AG08395 (cell line): ENCODE measurements around the gene GH1.
"Not testable (repeated sequence)": the region's sequence is repeated elsewhere in the genome, so short reads cannot be mapped to it uniquely, and the experiment has no call there.

ENCODE experiments used
- DNase-seq: peaks from one replicate; pipeline ENCODE4 v3.0.0; 2012; ENCODE audit warnings: mixed read lengths, low spot score

The GH1 gene

DNA sequence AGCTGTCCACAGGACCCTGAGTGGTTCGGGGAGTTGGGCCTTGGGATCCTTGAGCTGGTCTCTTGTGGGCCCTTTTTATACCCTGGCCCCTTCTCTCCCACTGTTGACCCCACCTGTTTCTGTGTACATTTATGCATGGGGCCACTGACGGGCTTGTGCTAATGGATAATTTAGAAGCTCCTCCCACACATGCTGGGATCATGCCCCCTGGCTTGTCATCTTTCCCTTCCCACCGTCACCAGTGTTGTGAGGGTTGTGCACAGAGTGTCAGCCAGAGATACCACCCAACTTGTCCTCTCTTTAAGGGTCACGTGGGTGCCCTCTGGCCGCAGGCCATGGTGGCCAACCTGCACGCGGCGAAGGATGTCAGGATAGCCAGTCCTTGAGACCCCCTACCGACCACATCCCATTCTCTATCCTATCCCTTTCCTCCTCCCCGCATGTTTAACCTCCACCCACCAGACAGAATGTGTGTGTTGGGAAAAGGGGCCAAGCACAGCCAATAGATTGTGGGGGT lies at the start of gene GH1:
TSS of gene GH1 (minus strand) at position 51 of the 517 bp plus-strand sequence. CDS start 63 bp downstream, outside the sequence.
- DNase-seq, result not testable (repeated sequence)

DNA sequence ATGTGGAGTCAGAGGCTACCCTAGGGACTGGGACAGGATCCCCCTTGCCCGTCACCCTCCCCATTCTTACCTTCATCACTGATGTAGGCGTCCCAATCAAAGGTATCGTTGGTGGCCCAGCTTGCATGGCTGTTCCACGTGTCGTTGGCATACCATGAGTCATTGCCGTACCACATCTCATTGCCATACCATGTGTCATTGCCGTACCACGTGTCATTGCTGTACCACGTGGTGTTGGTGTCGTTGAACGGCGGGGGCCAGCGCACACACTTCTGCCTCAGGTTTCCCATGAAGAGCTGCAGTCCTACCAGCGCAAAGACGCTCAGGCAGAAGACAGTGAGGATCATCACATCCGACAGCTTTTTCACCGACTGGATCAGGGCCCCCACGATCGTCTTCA lies 49.3 kb upstream of the GH1 start:
- DNase-seq, result no peak

DNA sequence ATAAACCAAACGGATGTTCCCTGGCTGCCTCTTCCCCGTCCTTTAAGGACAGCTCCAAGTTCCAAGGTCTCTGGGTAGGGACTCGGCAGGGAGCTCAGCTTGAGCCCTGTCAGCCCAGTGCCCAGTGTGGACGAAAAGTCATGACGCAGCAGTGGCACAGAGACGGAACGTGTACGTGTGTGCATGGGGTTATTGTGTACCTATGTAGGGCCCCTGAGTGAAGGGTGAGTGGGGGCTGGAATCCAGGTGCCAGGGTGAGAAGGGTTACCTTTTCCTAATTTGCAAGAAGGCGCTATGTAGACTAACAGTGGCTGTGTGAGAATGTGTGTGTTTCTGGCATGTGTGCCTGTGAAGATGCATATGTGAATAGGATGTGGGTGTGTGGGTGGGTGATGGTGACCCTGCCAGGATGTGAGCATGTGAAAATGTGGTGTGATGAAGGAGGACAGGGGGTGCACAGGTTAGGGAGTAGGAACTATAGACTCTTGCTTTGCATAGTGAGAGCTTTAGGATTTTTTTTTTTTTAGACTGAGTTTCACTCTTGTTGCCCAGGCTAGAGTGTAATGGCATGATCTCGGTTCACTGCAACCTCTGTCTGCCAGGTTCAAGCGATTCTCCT lies 48.1 kb upstream of the GH1 start:
- no peak for DNase-seq

DNA sequence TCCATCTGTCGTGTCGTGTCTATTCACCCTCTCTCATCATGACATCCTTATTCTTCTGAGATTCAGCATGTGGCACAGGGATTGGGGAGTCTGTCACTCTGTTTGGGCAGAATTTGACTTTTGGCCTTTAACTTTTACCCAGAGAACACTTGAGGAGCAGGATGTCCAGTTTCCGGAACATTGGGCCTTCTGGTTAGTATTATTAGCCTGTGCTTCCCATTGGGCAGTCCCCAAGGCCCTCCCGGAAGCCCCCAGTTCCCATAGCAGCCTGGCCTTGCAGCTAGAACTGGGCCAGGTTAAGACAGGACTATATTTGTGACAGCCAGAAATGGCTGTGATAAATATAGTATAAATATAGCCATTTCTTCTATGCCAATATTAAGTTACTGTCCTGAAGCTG lies 44.5 kb upstream of the GH1 start:
- DNase-seq, result no peak

DNA sequence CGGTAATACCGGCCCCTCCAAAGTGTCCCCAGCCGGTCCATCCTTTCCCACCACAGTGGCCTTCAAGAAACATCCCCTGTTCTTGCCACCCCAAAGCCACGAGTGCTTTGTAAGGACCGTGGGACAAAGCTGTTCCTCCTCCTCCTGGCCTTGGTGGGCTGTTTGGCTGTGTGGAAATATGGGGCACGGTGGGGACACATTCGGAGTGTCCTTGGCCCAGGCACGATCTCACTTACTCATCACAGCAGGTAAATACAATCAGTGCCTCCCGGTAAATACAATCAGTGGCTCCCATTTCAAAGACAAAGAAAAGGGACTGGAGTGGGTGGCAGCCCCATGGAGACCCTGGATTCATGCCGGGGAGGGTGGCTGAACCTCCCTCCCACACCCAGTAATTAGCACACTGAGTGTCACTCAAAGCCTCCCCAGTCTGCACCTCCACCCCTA lies 43.7 kb upstream of the GH1 start:
- no peak for DNase-seq

DNA sequence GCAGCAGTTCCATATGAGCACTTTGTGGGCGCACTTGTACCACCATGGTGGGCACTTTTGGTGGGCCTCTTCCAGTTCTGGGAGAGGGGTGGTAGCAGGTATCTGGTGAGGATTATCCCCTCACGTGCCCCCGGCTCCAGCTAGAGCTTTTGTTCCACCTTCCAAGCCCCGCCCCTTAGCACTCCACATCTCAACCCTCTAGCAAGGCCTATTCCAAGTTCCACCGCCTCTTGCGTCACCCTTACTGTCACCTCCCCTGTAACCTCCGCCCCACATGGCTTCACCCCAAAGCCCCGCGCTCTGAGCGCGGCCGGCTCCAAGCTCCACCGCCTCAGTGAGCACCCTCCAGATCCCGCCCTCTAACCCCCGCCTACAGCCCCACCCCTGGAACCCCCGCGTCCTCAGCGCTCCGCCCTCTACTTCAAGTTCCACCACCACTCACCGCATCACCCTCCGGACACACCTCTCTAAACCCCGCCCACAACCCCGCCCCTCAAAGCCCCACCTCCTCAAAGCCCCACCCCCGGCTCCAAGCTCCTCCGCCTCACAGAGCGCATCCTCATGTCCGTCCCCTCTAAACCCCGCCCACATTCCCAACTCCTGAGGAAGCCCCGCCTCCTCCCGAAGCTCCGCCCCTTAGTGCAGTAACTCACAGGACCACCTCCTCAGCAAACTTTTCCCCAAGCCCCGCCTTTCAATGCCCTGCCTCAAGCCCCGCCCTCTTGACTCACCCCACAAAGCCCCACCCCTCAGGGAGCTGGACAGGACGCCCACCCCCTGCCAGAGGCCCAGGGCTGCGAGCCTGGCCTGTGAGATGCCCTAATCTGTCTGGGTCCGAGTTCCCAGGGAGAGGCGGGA lies 42.9 kb upstream of the GH1 start:
- peak; percentile 71 for DNase-seq

DNA sequence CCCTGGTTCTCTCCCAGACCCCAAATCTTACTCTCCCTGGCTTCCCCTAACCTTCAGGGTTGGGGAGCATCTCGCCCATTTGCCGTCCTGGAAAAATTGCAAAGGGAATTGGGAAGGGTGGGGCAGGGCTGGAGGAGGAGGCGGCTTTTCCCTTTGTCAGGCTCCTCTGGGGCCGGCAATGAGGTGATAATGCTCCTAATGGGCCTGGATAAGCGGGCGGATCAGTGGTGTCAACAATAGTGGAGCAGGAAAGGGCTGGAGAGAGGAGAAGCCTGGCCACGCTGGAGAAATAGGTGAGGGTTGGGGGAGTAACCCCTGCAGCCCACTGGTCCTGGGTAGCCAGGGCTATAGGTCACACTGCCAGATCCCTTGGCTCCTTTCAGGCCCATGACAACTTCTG lies 41.8 kb upstream of the GH1 start:
- DNase-seq, result no peak

DNA sequence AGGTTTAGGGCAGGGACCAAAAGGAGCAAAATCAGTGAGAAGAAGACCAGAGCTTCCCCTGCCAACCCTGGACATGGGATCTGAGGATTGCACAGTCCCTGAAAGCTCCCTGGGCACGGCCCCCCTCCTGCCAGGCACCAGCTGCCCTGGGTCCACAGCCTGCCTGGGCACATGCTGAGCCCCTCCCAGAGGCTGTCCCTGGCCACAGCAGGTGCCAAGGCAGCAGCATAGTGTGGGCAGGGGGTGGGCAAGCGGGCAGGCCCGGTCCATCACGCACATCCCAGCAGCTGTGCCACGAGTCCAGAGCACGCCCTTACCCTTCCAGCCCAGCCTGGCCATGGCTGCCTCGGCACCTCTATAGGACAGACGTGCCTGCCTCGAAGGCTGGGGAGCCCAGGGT lies 41.4 kb upstream of the GH1 start:
- no peak for DNase-seq

DNA sequence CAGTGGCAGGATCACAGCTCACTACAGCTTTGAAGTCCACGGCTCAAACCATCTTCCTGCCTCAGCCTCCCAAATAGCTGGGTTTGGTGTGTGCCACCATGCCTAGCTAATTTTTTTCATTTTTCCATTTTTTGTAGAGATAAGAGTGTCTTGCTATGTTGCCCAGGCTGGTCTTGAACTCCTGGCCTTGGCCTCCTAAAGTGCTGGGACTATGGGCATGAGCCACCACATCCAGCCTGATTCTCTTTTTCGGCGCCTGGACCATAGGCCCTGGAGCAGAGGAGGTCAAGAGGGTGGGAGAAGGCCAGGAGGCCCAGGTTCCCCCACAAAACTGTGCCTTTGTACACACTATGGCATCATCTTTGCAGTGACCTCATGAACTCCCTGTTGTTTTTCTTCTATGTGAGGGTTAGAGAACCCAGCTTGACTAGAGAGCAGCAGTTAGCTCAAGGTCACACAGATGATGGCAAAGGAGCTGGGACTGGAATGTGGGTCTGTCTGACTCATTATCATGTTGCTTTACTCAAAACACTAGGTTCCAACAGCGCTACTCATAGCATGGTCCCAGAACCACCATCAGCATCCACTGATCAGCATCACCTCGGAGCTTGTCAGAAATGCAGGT lies 37.8 kb upstream of the GH1 start:
- peak; percentile 31 for DNase-seq

DNA sequence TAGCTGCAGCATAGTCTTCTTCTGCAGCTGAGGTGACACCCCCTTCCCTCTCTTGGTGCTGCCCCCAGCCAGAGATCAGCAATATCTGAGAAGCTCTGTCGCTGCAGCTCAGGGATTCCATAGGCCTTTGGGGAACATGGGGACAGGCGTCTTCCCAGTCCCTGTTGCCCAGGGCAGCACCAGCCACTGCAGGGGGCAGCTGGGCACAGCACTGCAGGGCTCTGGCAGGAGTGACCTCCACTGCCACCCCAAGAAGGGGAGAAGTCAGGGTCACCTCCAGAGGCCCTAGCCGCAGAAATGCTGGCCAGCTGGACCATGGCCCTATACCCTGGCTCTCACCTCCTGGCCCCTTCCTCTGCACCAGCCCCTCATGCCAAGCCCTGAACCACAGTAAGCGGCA lies 37.2 kb upstream of the GH1 start:
- DNase-seq, result no peak

DNA sequence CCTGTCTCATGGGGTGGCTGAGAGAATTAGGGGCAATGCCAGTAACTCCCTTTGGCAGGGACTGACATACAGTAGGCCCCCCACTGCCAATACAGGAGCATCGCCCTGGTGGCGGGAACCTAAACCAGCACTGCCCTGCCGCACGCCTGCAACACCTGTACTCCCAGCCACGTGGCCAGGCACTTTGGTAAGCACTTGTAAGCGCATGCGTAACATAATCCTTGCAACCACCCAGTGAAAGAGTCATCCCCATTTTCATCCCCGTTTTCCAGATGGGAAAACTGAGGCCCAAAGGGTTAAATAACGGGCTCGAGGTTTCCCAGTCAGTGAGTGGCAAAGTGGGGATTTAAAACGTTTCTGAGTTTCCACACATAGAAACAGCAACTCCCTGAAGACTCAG lies 36.6 kb upstream of the GH1 start:
- no peak for DNase-seq

DNA sequence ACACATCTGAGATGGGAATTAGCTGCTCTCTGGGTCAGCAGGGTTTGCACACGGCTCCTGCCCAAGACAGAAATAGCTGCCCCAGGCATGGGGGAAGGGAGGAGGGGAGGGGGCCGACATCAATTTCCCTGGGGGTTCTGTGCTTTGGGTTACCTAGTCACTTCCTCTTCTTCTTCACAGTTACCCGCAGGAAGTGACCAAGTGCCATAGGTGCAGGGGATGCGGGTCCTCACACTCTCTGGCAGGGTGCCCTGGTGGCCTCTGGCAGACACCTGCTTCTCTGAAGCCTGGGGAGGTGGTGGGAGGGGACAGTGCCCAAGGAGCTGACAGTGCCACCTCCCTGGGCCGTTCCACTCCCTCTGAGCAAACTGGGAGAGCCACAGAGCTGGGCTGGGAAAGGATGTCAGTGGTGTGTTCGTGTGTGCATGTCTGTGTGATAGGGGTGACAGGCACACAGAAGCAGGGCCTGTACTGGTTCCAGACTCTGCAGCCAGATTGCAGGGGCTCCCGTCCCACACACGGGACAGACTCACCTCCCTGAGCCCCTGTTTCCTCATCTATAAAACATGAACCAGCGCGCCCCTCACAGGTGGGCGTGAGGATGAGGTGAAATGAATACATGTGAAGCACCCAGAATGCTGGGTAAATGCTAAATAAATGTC lies 35.9 kb upstream of the GH1 start:
- DNase-seq, result no peak

DNA sequence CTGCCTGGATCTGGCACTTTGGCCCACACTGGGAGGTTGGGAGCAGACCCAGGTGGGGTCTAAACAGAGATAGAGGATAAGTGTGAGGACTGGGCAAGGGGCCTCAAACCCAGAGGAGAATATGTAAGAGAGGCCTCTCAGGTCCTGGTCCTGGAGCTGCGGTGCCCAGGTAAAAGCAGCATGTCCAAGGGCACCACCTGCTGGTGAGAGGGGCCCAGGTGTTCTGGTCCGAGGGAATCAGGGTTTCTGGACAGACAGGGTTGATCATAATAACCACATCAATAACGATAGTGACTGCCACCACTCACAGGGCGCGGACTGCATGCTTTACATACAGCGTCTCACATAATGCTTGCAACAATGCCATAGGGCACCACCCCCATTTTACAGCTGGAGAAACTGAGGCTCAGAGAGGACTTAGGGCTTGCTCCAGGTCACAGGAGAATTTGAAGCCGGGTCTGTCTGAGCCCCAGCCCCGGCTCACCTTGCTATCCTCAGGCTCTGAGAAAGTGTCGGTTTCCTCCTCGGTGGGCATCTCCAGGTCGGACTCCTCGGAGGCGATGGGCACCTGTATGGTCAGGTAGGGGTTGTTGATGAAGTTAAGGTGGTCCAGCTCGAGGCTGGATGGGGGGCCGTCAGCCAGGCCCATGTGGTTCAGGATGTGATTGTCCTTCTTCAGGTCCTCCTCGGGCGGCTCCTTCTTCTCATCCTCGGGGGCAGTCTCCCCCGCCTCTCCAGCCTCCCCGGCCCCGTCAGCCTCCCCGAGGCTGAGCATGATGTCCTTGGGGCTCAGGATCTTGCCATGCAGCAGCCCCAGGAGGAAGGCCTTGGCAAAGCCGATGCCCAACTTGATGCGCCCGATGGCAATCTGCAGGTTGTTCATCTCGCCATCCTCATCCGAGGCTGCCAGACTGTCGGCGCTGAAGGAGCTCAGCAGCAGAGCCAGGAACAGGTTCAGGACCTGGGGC lies 32.6 kb upstream of the GH1 start:
- DNase-seq, result no peak

DNA sequence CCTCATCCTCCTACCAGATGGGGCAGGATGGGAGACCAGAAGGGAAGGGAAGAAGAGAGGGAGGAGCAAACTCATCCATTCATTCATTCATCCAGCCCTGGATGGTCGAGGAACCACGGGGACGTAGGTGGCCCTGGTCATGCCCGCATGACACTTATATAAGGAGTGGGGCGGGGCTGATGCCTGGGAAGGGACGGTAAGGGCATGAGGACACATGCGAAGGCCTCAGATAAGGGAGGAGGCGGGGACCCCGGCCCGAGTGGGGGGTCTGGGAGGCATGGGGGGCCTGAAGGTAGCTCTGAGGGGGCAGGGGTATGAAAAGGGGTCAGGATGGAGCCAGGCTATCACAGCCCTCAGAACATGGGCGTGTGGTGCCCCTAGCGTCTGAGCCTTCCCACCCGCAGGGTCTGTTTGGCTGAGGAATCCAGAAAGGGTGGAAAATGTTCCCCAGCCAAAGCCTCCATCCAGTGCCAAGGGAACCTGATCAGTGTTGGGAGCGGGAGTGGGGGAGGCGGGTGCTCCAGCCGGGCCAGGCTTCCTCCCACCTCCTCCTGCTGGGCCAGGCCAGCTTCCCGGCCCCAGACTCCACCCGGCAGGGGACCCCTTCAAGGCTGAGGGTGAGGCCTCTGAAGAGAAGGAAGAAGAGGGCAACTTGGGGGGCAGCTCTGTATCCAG lies 31.1 kb upstream of the GH1 start:
- DNase-seq, result no peak

DNA sequence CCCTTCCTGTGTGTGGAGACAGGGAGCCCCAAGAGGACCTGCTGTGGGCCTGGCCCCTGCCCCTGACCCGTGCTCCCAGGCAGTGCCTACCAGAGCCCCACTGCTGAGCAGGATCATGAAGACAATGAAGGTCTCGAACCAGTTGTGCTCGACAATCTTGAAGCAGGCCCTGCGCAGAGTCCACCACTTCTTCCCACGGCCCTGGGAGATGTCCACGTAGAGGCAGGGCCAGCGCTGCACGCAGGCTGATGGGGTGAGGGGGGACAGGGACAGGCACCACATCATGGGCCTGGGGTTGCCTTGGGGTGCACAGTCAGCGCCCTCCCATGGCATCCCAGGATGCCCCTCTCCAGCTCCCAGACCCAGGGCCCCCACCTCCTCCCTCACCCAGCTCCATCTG lies 29.9 kb upstream of the GH1 start:
- DNase-seq, result no peak

DNA sequence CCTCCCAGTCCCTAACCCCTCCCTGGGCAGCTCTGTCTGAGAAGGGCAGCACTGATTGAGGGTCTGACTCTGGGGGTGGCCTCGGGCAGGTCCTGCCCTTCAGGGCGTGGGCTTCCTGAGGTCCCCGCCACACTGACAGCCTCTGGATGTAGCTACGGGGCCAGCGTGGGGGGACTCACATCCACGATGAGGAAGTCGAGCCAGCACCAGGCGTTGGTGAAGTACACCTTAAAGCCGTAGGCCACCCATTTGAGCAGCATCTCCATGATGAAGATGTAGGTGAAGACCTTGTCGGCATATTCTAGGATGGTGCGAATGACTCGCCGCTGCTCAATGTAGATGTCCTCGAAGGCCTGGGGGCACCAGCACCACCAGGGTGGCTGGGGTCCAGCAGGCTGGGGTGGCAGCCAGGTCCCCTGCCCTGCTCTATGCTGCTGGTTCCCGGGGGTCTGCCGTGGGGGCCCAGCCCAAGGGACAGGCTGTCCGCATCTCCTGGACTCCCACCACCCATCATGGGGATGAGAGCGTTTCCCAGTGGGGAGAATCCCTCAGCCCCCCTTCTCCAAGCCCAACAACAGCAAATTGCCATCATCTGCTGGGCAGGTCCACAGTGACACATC lies 29.2 kb upstream of the GH1 start:
- no peak for DNase-seq

DNA sequence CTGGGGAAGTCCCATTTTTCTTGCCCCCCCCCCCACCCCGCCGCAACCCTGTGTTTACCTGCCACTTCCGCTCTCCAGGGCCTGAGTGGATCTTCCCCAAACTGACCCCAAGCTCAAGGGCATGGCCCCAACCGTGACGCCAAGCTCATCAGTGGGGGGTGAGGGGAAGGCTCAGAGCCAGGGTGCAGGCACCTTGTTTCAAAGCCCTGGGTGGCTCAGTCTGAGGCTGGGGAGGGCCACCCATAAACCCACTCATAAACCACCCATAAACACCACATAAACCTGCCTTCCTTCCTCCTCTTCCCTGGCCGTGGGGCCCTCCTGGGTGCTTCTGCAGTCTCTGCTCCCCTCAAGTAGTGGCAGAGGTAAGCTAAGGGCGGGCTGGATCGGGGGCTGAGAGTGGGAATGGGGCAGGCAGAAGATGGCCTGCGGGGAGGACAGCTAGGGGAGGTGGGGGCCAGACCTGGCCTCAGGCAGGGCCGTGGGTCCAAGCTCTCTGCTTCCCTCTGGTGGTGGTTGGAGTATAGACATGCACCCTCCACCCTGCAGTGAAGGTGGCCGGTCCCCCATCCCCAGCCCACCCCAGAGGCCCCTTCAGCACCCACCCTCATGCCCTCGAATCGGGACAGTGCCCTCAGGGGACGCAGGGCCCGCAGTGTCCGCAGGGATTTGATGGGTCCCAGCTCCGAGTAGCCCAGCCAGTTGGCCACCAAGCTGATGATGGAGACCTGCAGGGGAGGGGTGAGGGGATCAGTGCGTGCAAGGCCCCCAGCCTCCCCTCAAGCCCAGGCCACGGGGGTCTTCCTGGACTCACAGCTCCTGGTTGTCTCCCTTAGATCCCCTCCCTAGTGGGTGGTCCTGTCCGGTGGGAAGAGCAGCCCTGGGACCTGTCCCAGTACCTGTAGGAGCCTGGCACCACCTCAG lies 28.1 kb upstream of the GH1 start:
- peak; percentile 71 for DNase-seq

DNA sequence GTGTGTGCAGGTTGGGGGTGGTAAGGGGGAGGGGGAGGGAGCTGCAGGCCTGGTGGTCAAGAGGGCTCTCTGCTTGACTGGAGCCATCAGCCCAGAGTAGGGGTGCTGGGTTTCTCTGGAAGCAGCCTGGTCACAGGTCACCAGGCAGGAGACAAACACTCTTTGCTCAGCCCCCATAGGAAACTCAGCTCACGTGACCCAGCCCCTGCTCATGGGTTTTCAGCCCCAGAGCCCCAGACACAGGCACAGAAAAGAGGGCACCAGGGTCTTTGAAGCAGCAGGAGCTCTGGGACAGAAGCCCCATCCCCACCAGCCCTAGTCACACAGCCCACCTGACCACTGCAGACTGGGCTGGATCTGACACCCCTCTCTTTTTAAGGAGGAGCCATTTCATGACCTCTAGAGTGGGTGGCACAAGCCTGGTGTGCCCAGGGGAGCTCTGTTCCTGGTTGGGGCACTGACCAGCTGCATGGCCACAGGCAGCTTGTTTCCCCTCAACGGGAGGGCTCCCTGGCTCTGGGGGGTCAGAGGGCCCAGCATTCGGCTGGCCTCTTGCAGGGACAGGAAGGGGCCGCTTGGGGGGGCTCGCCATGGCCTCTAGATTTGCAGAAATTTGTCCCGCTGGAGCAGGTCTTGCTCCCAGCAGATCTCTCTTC lies 27.3 kb upstream of the GH1 start:
- DNase-seq, result no peak
